ENCODE results near the gene ATRAID. TPM values are rescaled to one million over a fixed set of nuclear protein-coding genes. Genes with fewer than 3 reads are reported as not detected.

ATRAID gene
- total RNA-seq, 2 donors from 2014 or later = 59.3 to 59.9 TPM

DNA sequence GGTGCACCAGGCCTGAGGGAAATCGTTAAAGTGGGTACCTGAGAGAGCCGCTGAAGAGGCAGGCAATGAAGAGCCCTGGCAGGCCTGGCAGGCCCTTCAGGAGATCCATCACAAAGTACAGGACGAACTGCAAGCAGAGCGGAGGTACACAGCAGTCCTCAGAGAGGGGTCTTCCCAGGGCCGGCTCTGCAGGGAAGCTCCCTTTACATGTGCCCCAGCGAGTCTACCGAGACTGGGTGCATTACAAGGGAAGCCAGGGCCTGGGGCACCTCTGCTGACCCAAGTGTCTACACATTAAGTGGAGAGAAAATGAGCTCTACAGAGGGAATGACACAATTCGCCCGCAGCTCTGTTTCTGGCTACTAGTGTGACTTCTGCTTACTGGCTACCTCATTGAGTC lies 8.1 kb upstream of the ATRAID start:
- Mint-ChIP-seq H3K4me3 (no peak overlapping the region), H3K36me3 (peaks cover 9% of the 10 kb centered on the region), H3K4me1 (ENCODE audit: low read depth in 2 of 2) (peaks cover 4 to 16% of the 10 kb centered on the region in 2 donors), H3K27me3 (no peaks in the 10 kb centered on the region), H3K27ac (no peak overlapping the region), H3K9me3 (no peaks in the 10 kb centered on the region)
- DNase-seq (ENCODE audit: low spot score) (no peak), ATAC-seq (no peak)

DNA sequence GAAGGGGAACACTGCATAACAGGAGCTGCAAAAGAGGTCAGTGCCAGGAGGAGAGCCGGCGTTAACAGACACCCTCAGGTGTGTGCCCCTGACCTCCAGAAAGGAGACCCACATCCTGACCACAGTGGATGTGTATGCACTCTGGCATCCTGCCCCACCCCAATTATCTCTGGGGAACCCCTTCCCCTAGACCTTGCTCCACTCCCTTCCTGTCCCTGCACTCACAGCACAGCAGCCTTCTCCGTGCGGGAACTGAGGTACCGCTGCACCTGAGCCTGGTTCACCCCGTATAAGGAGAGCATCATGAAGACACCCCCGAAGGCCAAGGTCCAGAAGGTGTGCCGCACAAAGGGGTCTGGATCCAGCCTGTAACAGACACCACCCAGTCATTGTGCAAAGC lies 7.3 kb upstream of the ATRAID start:
- ATAC-seq = peak in 1 of 2 donors; percentile 32
- Mint-ChIP-seq H3K27ac (no peak overlapping the region), H3K27me3 (no peaks in the 10 kb centered on the region), H3K9me3 (no peaks in the 10 kb centered on the region), H3K4me1 (ENCODE audit: low read depth in 2 of 2) (peaks cover 10 to 20% of the 10 kb centered on the region in 2 donors), H3K36me3 (peaks cover 10% of the 10 kb centered on the region), H3K4me3 (no peak overlapping the region)
- no peak for DNase-seq (ENCODE audit: low spot score)

DNA sequence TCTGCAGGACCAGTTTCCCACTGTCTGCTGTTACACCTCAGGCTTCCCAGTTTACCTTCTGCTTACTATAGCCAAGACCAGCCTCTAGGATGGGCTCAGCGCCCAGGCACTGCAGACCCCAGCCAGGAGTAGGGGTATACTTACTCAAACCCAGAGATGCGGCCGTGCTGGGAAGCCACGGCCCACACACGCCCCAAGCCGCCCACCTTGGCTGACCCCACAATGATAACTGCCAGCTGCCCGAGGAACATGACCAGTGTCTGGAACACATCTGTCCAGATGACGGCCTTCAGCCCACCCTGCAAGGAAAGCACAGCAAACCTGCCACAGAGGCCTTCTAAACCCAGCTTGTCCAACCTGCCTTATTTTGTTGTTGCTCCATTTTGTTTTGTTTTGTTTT lies 6.6 kb upstream of the ATRAID start:
- H3K27me3 Mint-ChIP-seq = no peaks in the 10 kb centered on the region
- no peak for DNase-seq (ENCODE audit: low spot score)
- no peak overlapping the region for H3K27ac Mint-ChIP-seq
- ATAC-seq = no peak
- no peaks in the 10 kb centered on the region for H3K9me3 Mint-ChIP-seq
- H3K36me3 Mint-ChIP-seq = peaks cover 13% of the 10 kb centered on the region
- peaks cover 16 to 26% of the 10 kb centered on the region in 2 donors for H3K4me1 Mint-ChIP-seq (ENCODE audit: low read depth in 2 of 2)
- H3K4me3 Mint-ChIP-seq = no peak overlapping the region

DNA sequence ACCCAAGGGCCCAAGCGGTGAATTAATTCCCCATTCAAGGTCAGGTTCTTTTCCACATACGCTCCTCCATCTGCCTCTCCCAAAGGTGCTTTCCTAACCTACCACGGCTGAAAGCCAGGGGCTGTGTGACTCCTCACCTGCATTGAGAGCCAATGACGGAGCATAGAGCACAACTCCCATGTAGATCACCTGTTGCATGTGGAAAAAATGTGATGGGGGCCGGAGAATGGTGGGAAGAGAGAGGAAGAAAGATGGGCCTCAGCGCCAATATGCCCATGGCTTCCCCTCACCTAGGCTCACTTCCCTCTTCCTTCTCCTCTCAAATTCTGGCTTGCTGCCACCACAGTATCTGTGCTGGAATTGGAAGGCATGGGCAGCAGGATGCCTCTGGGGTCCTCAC lies 5.5 kb upstream of the ATRAID start:
- H3K9me3 Mint-ChIP-seq = no peaks in the 10 kb centered on the region
- ATAC-seq (no peak), DNase-seq (ENCODE audit: low spot score) (no peak)
- peaks cover 16 to 26% of the 10 kb centered on the region in 2 donors for H3K4me1 Mint-ChIP-seq (ENCODE audit: low read depth in 2 of 2)
- H3K36me3 Mint-ChIP-seq = peaks cover 13% of the 10 kb centered on the region
- H3K27me3 Mint-ChIP-seq = no peaks in the 10 kb centered on the region
- no peak overlapping the region for H3K4me3 Mint-ChIP-seq
- H3K27ac Mint-ChIP-seq = no peak overlapping the region

DNA sequence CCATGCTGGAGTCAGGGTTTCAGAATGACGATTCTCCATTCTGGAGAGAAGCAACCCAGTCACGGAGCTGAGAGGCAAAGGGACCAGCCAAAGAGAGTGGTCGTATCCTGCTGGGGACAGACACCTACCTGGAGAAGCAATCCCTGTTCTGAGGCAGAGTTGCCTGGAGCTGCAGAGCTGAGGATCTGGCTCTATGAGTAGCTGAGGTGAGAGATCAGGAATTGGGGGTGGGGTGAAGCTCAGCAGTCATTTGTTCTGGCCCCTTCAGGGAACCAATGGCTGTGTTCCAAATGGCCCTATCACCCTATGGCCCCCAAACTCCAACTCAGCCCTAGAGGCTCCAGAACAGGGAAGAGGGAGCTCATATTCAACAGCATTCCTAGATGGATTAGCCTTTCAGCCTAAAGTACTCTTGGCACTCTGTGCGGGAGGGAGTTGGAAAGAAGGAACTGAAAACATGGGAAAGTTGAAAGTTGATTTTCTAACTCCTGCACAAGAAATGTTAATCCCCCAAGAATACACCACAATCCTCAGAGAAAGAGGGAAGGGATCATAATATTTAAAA lies 3.3 kb upstream of the ATRAID start:
- Mint-ChIP-seq H3K27ac (no peak overlapping the region), H3K4me3 (no peak overlapping the region), H3K27me3 (no peaks in the 10 kb centered on the region), H3K4me1 (ENCODE audit: low read depth in 2 of 2) (peaks cover 27 to 38% of the 10 kb centered on the region in 2 donors), H3K9me3 (no peaks in the 10 kb centered on the region), H3K36me3 (peaks cover 11% of the 10 kb centered on the region)
- DNase-seq (ENCODE audit: low spot score) = no peak
- no peak for ATAC-seq

DNA sequence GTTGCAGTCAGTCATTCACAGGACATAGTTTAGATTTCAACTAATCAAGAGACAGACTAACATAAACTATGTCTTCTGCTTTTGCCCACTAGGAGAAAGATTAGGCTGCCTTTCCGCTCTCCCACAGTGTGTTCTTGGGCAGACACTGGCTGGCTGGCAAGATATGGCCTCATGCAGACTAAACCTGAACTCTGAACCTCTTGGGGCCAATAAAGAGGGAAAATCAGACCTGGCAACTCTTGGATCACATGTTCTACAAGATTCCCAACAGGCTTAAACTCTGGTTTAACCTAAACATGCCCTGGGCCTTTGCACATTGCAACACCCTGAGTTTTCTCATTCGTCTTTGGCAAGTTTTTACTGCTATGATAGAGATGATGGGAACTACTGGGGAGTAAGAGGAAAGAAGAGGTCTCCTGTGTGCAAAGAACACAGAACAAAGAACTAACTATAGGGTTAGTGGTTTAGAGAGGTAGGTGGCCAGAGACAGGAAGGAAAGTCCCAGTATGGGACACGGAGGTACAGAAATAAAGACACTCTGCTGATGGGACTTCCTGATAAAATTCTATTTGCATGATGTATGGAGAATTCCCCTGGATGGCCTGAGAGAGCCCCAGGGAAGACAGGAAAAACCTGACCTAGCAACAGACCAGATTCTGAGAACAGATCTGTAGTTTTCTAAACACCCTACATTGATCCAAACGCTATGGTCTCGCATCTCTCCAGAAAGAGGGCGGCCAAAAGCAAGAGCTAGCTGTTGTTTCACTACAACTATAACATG lies 2.0 kb upstream of the ATRAID start:
- ATAC-seq (no peak), DNase-seq (ENCODE audit: low spot score) (no peak)
- Mint-ChIP-seq H3K9me3 (no peaks in the 10 kb centered on the region), H3K36me3 (peaks cover 11% of the 10 kb centered on the region), H3K27ac (peak overlapping the region; percentile 56 to 78), H3K4me3 (peak overlapping the region; percentile 69), H3K27me3 (no peaks in the 10 kb centered on the region), H3K4me1 (ENCODE audit: low read depth in 2 of 2) (peaks cover 30 to 39% of the 10 kb centered on the region in 2 donors)

DNA sequence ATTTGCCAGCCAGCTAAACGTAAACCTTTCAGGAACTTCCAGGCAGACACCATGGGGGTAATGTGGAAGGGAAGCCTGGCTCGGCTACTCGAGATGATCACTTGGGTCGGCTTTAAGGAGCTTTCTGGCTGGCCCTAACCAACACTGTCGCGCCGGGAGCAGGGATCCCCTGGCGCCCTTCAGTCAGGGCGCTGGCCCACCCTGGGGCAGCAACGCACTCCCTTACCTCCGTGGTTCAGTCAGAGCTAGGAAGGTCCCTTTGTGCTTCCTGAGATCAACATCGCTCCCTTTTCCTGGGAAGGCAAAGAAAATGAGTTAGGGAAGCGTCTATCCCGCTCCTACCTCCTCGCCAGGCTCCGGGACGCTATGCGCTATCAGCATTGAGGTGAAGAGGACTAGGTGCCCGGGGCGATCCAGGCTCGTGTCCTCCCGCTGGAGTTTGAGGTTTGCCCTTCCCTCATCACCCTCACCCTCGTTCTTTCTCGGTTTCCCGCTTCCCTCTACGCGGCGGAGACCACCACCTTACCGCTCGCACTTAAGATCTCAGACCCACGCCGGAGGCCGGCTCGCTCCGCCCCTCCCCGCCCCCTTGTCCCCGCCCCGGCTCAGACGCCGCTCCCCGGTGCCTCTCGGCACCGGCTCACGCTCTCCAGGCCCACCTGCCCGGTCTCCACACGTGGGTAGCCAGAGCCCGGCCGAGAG lies 449 bp upstream of the ATRAID start:
- Mint-ChIP-seq H3K4me1 (ENCODE audit: low read depth in 2 of 2) (peaks cover 38 to 39% of the 10 kb centered on the region in 2 donors), H3K9me3 (no peaks in the 10 kb centered on the region), H3K4me3 (peak overlapping the region; percentile 99), H3K36me3 (peaks cover 12% of the 10 kb centered on the region), H3K27ac (peak overlapping the region; percentile 100), H3K27me3 (no peaks in the 10 kb centered on the region)
- DNase-seq (ENCODE audit: low spot score) (no peak), ATAC-seq (no peak)

DNA sequence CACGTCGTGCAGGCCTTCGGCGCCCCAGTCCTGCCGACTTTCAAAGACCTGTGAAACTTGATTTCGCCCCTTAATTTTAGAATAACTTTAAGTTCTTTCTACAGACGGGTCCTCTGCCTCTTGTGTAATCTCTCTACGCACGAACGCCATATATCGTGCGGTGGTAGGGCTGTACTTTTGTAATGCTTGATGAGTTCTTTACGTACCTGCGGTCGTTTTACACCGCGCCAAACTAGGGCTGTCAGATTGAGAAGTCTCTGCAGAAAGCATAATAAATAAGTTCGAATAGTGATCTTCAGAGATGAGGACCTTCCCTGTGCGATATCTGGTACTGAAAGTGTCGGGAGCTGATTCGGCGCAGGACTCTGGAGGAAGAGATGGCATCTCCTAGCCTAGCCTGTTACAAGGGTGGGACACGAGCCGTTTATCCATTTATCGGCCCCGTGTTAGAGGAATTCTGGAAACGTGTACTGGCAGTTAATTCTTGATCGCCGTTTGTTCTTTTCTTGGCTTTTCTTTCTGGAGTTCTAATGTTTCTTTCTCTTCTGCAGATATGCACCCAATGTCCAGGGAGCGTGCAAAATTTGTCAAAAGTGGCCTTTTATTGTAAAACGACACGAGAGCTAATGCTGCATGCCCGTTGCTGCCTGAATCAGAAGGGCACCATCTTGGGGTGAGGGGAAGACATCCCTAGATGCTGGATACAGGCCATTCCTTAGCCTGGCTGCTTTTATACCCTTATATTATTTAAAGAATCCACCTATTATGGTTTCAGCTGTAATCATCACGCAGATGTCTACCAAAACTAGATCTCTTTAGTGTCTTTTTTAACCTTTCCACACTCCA lies 1.0 kb downstream of the ATRAID start:
- DNase-seq (ENCODE audit: low spot score) = no peak
- Mint-ChIP-seq H3K27me3 (no peaks in the 10 kb centered on the region), H3K27ac (peak overlapping the region; percentile 100), H3K4me1 (ENCODE audit: low read depth in 2 of 2) (peaks cover 47 to 49% of the 10 kb centered on the region in 2 donors), H3K36me3 (peaks cover 17% of the 10 kb centered on the region), H3K4me3 (peak overlapping the region; percentile 99), H3K9me3 (no peaks in the 10 kb centered on the region)
- ATAC-seq = peak; percentile 34 to 39

DNA sequence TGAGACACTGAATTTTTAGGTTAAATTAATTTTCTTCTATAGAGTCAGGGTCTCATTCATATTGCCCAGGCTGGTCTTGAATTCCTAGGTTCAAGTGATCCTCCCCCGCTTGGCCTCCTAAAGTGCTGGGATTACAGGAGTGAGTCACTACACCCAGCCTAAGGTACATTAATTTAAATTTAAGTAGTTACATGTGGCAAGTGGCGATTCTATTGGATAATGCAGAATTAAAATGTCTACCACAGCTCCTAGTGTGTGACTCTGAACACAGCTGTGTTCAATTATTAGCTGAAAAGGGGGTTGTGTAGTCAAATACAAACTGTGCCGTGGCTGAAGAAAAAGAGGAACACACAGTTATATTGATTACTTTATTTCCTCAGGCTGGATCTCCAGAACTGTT lies 3.1 kb downstream of the ATRAID start:
- Mint-ChIP-seq H3K4me3 (no peak overlapping the region), H3K4me1 (ENCODE audit: low read depth in 2 of 2) (peaks cover 40 to 53% of the 10 kb centered on the region in 2 donors), H3K27me3 (no peaks in the 10 kb centered on the region), H3K27ac (no peak overlapping the region), H3K36me3 (peaks cover 20% of the 10 kb centered on the region), H3K9me3 (no peaks in the 10 kb centered on the region)
- ATAC-seq = no peak
- no peak for DNase-seq (ENCODE audit: low spot score)

DNA sequence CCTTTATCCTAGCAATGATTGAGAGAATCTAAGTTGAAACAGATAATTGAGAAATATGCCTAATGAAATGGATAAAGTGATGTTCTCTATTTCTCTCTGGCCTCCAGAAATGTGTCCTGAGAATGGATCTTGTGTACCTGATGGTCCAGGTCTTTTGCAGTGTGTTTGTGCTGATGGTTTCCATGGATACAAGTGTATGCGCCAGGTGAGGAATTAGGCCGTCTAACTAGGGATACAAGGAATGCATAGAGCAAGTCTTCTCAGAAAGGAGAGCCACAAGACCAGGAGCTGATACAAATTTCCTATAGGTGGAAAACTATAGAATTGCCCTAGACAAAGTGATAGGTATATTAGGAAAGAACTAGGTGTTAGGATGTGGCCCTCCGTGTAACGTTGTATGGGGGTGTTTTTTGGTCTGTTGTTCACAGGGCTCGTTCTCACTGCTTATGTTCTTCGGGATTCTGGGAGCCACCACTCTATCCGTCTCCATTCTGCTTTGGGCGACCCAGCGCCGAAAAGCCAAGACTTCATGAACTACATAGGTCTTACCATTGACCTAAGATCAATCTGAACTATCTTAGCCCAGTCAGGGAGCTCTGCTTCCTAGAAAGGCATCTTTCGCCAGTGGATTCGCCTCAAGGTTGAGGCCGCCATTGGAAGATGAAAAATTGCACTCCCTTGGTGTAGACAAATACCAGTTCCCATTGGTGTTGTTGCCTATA lies 4.7 kb downstream of the ATRAID start:
- no peaks in the 10 kb centered on the region for H3K9me3 Mint-ChIP-seq
- no peak for DNase-seq (ENCODE audit: low spot score)

DNA sequence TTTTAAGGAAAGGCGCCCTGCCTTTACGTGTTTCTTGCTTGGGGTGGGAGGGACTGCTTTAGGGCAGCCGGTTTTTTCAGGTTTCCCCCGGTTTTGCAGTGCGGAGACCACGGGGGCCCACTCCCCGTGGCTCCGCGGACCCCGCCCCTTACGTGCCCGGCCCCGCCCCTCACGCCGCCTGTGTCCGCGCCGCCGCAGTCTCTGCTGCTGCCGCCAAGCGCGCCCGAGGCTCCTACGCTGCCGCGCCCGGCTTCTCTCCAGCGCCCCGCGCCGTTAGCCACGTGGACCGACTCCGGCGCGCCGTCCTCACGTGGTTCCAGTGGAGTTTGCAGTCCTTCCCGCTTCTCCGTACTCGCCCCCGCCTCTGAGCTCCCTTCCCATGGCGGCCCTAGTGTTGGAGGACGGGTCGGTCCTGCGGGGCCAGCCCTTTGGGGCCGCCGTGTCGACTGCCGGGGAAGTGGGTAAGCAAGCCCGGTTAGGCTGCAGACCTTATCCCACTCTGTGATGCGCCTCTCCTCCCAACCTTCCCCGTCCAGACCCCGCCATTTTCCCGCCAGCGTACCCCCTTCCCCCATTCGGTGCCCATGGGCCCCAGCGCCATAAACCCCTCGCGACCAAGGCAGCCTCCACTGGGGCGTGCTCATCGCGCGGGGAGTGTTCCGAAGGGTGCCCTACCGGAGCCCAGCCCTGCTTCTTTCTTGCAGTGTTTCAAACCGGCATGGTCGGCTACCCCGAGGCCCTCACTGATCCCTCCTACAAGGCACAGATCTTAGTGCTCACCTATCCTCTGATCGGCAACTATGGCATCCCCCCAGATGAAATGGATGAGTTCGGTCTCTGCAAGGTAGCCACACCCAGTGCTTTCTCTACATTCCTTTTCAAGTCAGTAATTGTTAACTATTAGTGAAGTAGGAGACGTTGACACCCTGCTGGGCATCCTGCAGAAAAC lies 5.6 kb downstream of the ATRAID start, which contains the start of gene CAD:
CAD (plus strand) TSS at position 197 of the 949 bp plus-strand sequence; CDS start at position 380, 183 bp downstream.
- H3K36me3 Mint-ChIP-seq = peaks cover 23% of the 10 kb centered on the region
- no peaks in the 10 kb centered on the region for H3K27me3 Mint-ChIP-seq
- peak within 1 kb of the TSS; percentile 89 for H3K4me3 Mint-ChIP-seq
- peak; percentile 94 to 96 for ATAC-seq
- no peaks in the 10 kb centered on the region for H3K9me3 Mint-ChIP-seq
- H3K27ac Mint-ChIP-seq = peak within 1 kb of the TSS; percentile 89 to 93
- peaks cover 42 to 54% of the 10 kb centered on the region in 2 donors for H3K4me1 Mint-ChIP-seq (ENCODE audit: low read depth in 2 of 2)
- peak; percentile 89 for DNase-seq (ENCODE audit: low spot score)

More for the DNA sequence above, 4.7 kb downstream of the ATRAID start:
- Mint-ChIP-seq H3K4me1 (ENCODE audit: low read depth in 2 of 2) (peaks cover 43 to 55% of the 10 kb centered on the region in 2 donors), H3K36me3 (peaks cover 24% of the 10 kb centered on the region), H3K27ac (peak overlapping the region; percentile 89 to 93), H3K27me3 (no peaks in the 10 kb centered on the region), H3K4me3 (peak overlapping the region; percentile 89)
- ATAC-seq = no peak

DNA sequence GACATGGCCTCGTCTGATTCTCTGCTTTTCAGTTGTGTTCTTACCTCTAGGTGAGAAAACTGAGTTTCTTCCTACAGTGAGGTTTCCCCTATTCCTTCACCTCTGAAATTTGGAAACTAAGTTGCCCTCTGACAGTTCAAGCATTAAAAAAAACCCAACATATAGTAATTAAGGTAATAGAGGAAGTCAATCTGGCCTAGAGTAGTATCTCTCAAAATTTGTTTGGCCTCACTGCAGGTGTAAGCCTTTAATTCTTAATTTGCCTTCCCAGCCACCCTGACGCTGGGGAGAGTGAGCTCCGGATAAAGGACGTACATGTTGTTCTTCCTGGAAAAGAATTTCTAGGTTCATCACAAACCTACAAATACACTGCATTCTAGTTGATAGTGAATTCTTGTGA lies 6.8 kb downstream of the ATRAID start:
- Mint-ChIP-seq H3K27ac (peak overlapping the region; percentile 89 to 93), H3K4me3 (peak overlapping the region; percentile 89), H3K4me1 (ENCODE audit: low read depth in 2 of 2) (peaks cover 31 to 42% of the 10 kb centered on the region in 2 donors), H3K27me3 (no peaks in the 10 kb centered on the region), H3K9me3 (no peaks in the 10 kb centered on the region), H3K36me3 (peaks cover 18% of the 10 kb centered on the region)
- peak; percentile 12 for DNase-seq (ENCODE audit: low spot score)
- no peak for ATAC-seq
